CD14-positive monocyte (primary cell): Measurements from ENCODE around the gene TRNAU1AP. TPM values are rescaled to one million over a fixed set of nuclear protein-coding genes. Genes with fewer than 3 reads are reported as not detected.
A peak's percentile ranks its signal among the peaks of the same experiment; 100 is the strongest.

Experiments used
- DNase-seq, 3 donors: peaks; one replicate each; pipeline ENCODE4 v3.0.0-alpha.2; 2011 to 2022
- H2AFZ ChIP-seq: 2 replicates; pipeline ENCODE4 v1.6.0; 2012; ENCODE audit warnings: mild to moderate bottlenecking, low read depth, low read length, inconsistent platforms; ENCODE audit not compliant: insufficient read depth, poor library complexity, severe bottlenecking
- H3K27ac ChIP-seq, 2 donors: 1 replicate in 1 of 2; 2 replicates in 1 of 2; pipeline ENCODE4 v1.5.1; 2012 to 2013; ENCODE audit warnings: low read length in 2 of 2, control low read depth in 1 of 2, inconsistent platforms in 1 of 2, low read depth in 1 of 2, mild to moderate bottlenecking in 1 of 2
- H3K27me3 ChIP-seq, 2 donors: one replicate each; pipeline versions ENCODE4 v1.6.0 to v1.6.1; 2011 to 2013; ENCODE audit warnings: low read length in 2 of 2; ENCODE audit not compliant: control insufficient read depth in 2 of 2, insufficient read depth in 2 of 2
- H3K36me3 ChIP-seq, 2 donors: replicated peaks in 1 of 2; 1 replicate in 1 of 2; 2 replicates in 1 of 2; pipeline versions ENCODE4 v1.5.1 to v1.6.1; 2012 to 2013; ENCODE audit warnings: low read length in 2 of 2, control low read depth in 1 of 2, inconsistent platforms in 1 of 2, mild to moderate bottlenecking in 1 of 2; ENCODE audit not compliant: insufficient read depth in 2 of 2, control insufficient read depth in 1 of 2
- H3K4me1 ChIP-seq, 2 donors: 1 replicate in 1 of 2; 2 replicates in 1 of 2; pipeline versions ENCODE4 v1.5.1 to v1.6.1; 2012 to 2013; ENCODE audit warnings: low read length in 2 of 2, control low read depth in 1 of 2, inconsistent platforms in 1 of 2, mild to moderate bottlenecking in 1 of 2, moderate library complexity in 1 of 2; ENCODE audit not compliant: insufficient read depth in 2 of 2, control insufficient read depth in 1 of 2
- H3K4me2 ChIP-seq: replicated peaks from 2 replicates; pipeline ENCODE3; 2012; ENCODE audit warnings: low read length, moderate library complexity, mild to moderate bottlenecking; ENCODE audit not compliant: poor library complexity, severe bottlenecking; ENCODE audit errors: extremely low read depth
- H3K4me3 ChIP-seq, 3 experiments: fragments of 200-600 bp in 1 of 3; sonication (generic) in 1 of 3; replicated peaks in 1 of 3; 1 replicate in 2 of 3; 2 replicates in 1 of 3; pipeline ENCODE4 v1.5.1; 2011 to 2013; ENCODE audit warnings: low read length in 3 of 3, mild to moderate bottlenecking in 3 of 3, control low read depth in 2 of 3, low read depth in 2 of 3, inconsistent platforms in 1 of 3, moderate library complexity in 1 of 3
- H3K79me2 ChIP-seq: 2 replicates; pipeline ENCODE4 v1.6.0; 2012; ENCODE audit warnings: mild to moderate bottlenecking, control low read depth, inconsistent platforms, low read length, moderate library complexity; ENCODE audit not compliant: insufficient read depth
- H3K9ac ChIP-seq: 2 replicates; pipeline ENCODE4 v1.6.0; 2017; ENCODE audit warnings: low read length, mild to moderate bottlenecking; ENCODE audit not compliant: insufficient read depth, poor library complexity, severe bottlenecking
- H3K9me3 ChIP-seq, 2 donors: replicated peaks in 1 of 2; 1 replicate in 1 of 2; 2 replicates in 1 of 2; pipeline versions ENCODE4 v1.5.1 to v1.6.1; 2012 to 2013; ENCODE audit warnings: low read length in 2 of 2, control low read depth in 1 of 2; ENCODE audit not compliant: control insufficient read depth in 1 of 2, insufficient read depth in 1 of 2
- H4K20me1 ChIP-seq: 2 replicates; pipeline ENCODE4 v1.6.0; 2012; ENCODE audit warnings: mild to moderate bottlenecking, low read length, control low read depth, moderate library complexity; ENCODE audit not compliant: insufficient read depth
- H3K27ac Mint-ChIP-seq, 7 donors: one replicate each; pipeline ENCODE4 v1.8.0; 2020; ENCODE audit warnings: mild to moderate bottlenecking in 7 of 7, mixed read lengths in 7 of 7, moderate library complexity in 6 of 7, inconsistent platforms in 2 of 7
- H3K27me3 Mint-ChIP-seq, 3 donors: one replicate each; pipeline ENCODE4 v1.8.0; 2021 to 2022; ENCODE audit warnings: low read depth in 3 of 3, mild to moderate bottlenecking in 3 of 3, mixed read lengths in 3 of 3, moderate library complexity in 3 of 3, inconsistent platforms in 1 of 3
- H3K36me3 Mint-ChIP-seq, 2 donors: one replicate each; pipeline ENCODE4 v1.8.0; 2020; ENCODE audit warnings: mixed read lengths in 2 of 2, inconsistent platforms in 1 of 2, mild to moderate bottlenecking in 1 of 2
- H3K4me1 Mint-ChIP-seq: one replicate; pipeline ENCODE4 v1.8.0; 2020; ENCODE audit warnings: mild to moderate bottlenecking, mixed read lengths
- H3K4me3 Mint-ChIP-seq, 2 donors: one replicate each; pipeline ENCODE4 v1.8.0; 2020; ENCODE audit warnings: mild to moderate bottlenecking in 2 of 2, mixed read lengths in 2 of 2, moderate library complexity in 1 of 2
- H3K9me3 Mint-ChIP-seq, 7 donors: one replicate each; pipeline ENCODE4 v1.8.0; 2020 to 2022; ENCODE audit warnings: mixed read lengths in 7 of 7, mild to moderate bottlenecking in 6 of 7, moderate library complexity in 6 of 7, inconsistent platforms in 2 of 7
- WGBS: methylation state at CpG from one replicate; pipeline ENCODE4 v1.1.5; 2013; ENCODE audit warnings: missing lambda C conversion rate; ENCODE audit not compliant: insufficient coverage; 5-methylcytosine and 5-hydroxymethylcytosine counted together
- intact Hi-C, 2 donors: fragments of 100-400 bp; cut with micrococcal nuclease; formaldehyde crosslinking; loops; one replicate each; pipeline versions ENCODE4 v1.15.0 to v1.15.1; 2023
- polyA plus RNA-seq, 3 donors: library from polyadenylated mRNA; depleted of rRNA in 1 of 3; unstranded in 2 of 3; stranded (reverse) in 1 of 3; fragments of 300-500 nt in 2 of 3; fragments of >200 nt in 1 of 3; fragmentation: Illumina TruSeq in 2 of 3; gene quantifications; 1 replicate in 2 of 3; 2 replicates in 1 of 3; pipeline ENCODE4 v1.2.3, GENCODE V29; 2012 to 2021
- TF ChIP-seq, protein P1 (sequence below): fragments of 200-600 bp; IDR thresholded peaks from one replicate; pipeline ENCODE4 v1.8.0; 2022; ENCODE audit warnings: antibody characterized with exemption, mild to moderate bottlenecking

TRNAU1AP gene
- polyA plus RNA-seq, 3 donors = 26.3 to 28.4 (median 26.7) TPM

- WGBS = 80% methylated on average over 4 of the region's 5 CpGs
- TF ChIP-seq, protein P1, sequence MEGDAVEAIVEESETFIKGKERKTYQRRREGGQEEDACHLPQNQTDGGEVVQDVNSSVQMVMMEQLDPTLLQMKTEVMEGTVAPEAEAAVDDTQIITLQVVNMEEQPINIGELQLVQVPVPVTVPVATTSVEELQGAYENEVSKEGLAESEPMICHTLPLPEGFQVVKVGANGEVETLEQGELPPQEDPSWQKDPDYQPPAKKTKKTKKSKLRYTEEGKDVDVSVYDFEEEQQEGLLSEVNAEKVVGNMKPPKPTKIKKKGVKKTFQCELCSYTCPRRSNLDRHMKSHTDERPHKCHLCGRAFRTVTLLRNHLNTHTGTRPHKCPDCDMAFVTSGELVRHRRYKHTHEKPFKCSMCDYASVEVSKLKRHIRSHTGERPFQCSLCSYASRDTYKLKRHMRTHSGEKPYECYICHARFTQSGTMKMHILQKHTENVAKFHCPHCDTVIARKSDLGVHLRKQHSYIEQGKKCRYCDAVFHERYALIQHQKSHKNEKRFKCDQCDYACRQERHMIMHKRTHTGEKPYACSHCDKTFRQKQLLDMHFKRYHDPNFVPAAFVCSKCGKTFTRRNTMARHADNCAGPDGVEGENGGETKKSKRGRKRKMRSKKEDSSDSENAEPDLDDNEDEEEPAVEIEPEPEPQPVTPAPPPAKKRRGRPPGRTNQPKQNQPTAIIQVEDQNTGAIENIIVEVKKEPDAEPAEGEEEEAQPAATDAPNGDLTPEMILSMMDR = no peak
- H3K4me3 ChIP-seq = no peak overlapping the region
- no peaks in the 10 kb centered on the region for H3K4me1 ChIP-seq
- intact Hi-C loops = loop anchor here in 1 of 2 donors (5.0 kb wide), 1 partner anchor 87 kb away; no protein-coding TSS in a partner anchor
- no peak overlapping the region for H2AFZ ChIP-seq
- Mint-ChIP-seq H3K9me3 (peaks cover 0 to 1% (median 0%) of the 10 kb centered on the region in 7 donors), H3K27ac (no peak overlapping the region), H3K27me3 (no peaks in the 10 kb centered on the region), H3K36me3 (peaks cover 56 to 69% of the 10 kb centered on the region in 2 donors), H3K4me3 (no peak overlapping the region), H3K4me1 (no peaks in the 10 kb centered on the region)
- H3K79me2 ChIP-seq = no peaks in the 10 kb centered on the region
- H4K20me1 ChIP-seq = no peaks in the 10 kb centered on the region
- H3K27me3 ChIP-seq = no peaks in the 10 kb centered on the region
- H3K4me2 ChIP-seq = no peak overlapping the region
- H3K9me3 ChIP-seq = no peaks in the 10 kb centered on the region
- H3K27ac ChIP-seq = no peak overlapping the region
- no peak overlapping the region for H3K9ac ChIP-seq
- peaks cover 61 to 86% of the 10 kb centered on the region in 2 donors for H3K36me3 ChIP-seq
- no peak for DNase-seq
Observed at GRCh38 chr1:28604411-28604810, 51.5 kb downstream of the TRNAU1AP start.

GRCh38 chr1:28604962-28605361 lies 52.1 kb downstream of the TRNAU1AP start:
- Mint-ChIP-seq H3K9me3 (peaks cover 0 to 1% (median 0%) of the 10 kb centered on the region in 7 donors), H3K36me3 (peaks cover 57 to 75% of the 10 kb centered on the region in 2 donors), H3K4me3 (no peak overlapping the region), H3K27ac (peak overlapping the region in 1 of 7 donors; percentile 25), H3K27me3 (no peaks in the 10 kb centered on the region), H3K4me1 (no peaks in the 10 kb centered on the region)
- Histone ChIP-seq H3K9ac (no peak overlapping the region), H4K20me1 (no peaks in the 10 kb centered on the region), H3K36me3 (peaks cover 66 to 91% of the 10 kb centered on the region in 2 donors), H3K4me2 (no peak overlapping the region), H3K27me3 (no peaks in the 10 kb centered on the region), H3K79me2 (no peaks in the 10 kb centered on the region), H3K27ac (no peak overlapping the region), H3K9me3 (no peaks in the 10 kb centered on the region), H3K4me3 (no peak overlapping the region), H2AFZ (no peak overlapping the region), H3K4me1 (no peaks in the 10 kb centered on the region)
- intact Hi-C loops = loop anchor here in 1 of 2 donors (5.0 kb wide), 1 partner anchor 88 kb away; no protein-coding TSS in a partner anchor
- 94% methylated on average over 2 of the region's 6 CpGs for WGBS
- DNase-seq = no peak
- TF ChIP-seq, protein P1 = no peak
